HUES64 (cell line): ENCODE measurements around the gene DNAJC7.
A peak's percentile ranks its signal among the peaks of the same experiment; 100 is the strongest.

Experiments
- H3K27ac ChIP-seq: 2 replicates; pipeline ENCODE4 v1.7.0; 2013; ENCODE audit warnings: low read depth, low read length, inconsistent platforms
- H3K27me3 ChIP-seq: 2 replicates; pipeline ENCODE4 v1.6.1; 2013; ENCODE audit warnings: mild to moderate bottlenecking, low read length; ENCODE audit not compliant: insufficient read depth
- H3K36me3 ChIP-seq: 2 replicates; pipeline ENCODE4 v1.6.1; 2013; ENCODE audit warnings: mild to moderate bottlenecking, low read length; ENCODE audit not compliant: insufficient read depth
- H3K4me1 ChIP-seq: 2 replicates; pipeline ENCODE4 v1.6.1; 2013; ENCODE audit warnings: mild to moderate bottlenecking, low read length, moderate library complexity; ENCODE audit not compliant: insufficient read depth
- H3K4me3 ChIP-seq: 2 replicates; pipeline ENCODE4 v1.5.1; 2013; ENCODE audit warnings: mild to moderate bottlenecking, low read length, moderate library complexity
- H3K9ac ChIP-seq: 2 replicates; pipeline ENCODE4 v1.6.1; 2013; ENCODE audit warnings: mild to moderate bottlenecking, low read depth, low read length
- H3K9me3 ChIP-seq: 2 replicates; pipeline ENCODE4 v1.6.1; 2013; ENCODE audit warnings: low read depth, low read length; ENCODE audit not compliant: insufficient read depth
- WGBS: fragments of 150-250, 120-280 bp; methylation state at CpG from one replicate; pipeline ENCODE4 v1.1.7; 2013; ENCODE audit warnings: missing lambda C conversion rate; 5-methylcytosine and 5-hydroxymethylcytosine counted together

The DNAJC7 gene

DNA sequence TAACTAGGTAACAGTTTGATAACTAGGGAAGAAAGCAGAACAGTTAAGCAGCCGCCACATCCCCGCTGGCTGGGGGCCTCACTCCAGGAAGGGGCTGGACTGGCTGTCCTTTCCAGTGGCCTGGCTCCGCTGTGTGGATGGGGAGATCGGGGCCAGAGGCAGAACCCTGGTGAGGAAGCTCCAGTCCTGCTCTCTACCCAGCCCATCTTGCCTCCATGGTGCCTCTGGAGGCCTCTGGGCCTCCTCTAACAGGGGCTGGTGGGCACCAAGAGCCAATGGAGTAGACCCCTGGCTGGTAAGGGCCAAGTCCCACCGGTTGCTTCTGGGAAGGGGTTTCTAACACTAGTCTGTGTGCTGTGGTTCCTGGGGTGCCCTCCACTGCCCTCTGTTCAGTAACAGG lies 42.6 kb downstream of the DNAJC7 start:
- H3K27ac ChIP-seq, result no peak overlapping the region
- H3K27me3 ChIP-seq, result no peaks in the 10 kb centered on the region
- H3K36me3 ChIP-seq, result peaks cover 80% of the 10 kb centered on the region
- H3K4me3 ChIP-seq, result no peak overlapping the region
- no peaks in the 10 kb centered on the region for H3K4me1 ChIP-seq
- no peaks in the 10 kb centered on the region for H3K9me3 ChIP-seq
- H3K9ac ChIP-seq, result no peak overlapping the region
- WGBS, result 92% methylated on average over 5 of the region's 5 CpGs

DNA sequence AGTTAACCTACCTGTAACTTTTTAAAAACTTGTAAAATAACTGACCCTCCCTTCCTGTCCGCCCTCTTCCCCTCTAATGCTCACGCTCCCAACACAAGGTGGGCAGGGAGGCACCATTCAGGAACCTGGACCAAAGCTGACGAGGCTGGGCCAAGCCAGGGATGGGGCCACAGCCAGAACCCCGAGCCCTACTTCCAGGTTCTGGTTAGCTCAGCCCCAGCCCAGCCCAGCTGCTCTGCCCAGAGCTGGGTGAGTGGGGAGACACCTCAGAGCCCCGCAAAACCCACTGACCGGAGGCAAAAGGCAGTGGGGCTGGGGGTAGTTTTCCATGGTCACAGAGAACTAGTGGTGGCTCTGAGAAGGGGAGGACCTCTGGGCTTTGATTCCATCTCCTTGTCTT lies 43.2 kb downstream of the DNAJC7 start:
- WGBS, result 96% methylated on average over 6 of the region's 6 CpGs
- Histone ChIP-seq H3K9me3 (no peaks in the 10 kb centered on the region), H3K4me3 (no peak overlapping the region), H3K9ac (no peak overlapping the region), H3K27ac (no peak overlapping the region), H3K36me3 (peaks cover 81% of the 10 kb centered on the region), H3K27me3 (no peaks in the 10 kb centered on the region), H3K4me1 (no peaks in the 10 kb centered on the region)

DNA sequence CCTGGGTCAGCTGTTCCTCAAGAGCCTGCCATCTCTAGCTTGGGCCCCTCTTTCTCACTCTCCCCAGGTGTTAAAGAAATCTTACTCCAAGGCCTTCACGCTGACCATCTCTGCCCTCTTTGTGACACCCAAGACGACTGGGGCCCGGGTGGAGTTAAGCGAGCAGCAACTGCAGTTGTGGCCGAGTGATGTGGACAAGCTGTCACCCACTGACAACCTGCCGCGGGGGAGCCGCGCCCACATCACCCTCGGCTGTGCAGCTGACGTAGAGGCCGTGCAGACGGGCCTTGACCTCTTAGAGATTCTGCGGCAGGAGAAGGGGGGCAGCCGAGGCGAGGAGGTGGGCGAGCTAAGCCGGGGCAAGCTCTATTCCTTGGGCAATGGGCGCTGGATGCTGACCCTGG lies 43.8 kb downstream of the DNAJC7 start:
- 95% methylated on average over 19 of the region's 19 CpGs for WGBS
- no peak overlapping the region for H3K27ac ChIP-seq
- H3K4me3 ChIP-seq, result no peak overlapping the region
- H3K27me3 ChIP-seq, result no peaks in the 10 kb centered on the region
- no peaks in the 10 kb centered on the region for H3K4me1 ChIP-seq
- no peak overlapping the region for H3K9ac ChIP-seq
- peaks cover 82% of the 10 kb centered on the region for H3K36me3 ChIP-seq
- H3K9me3 ChIP-seq, result no peaks in the 10 kb centered on the region

- H3K27ac ChIP-seq, result no peak overlapping the region
- H3K9me3 ChIP-seq, result no peaks in the 10 kb centered on the region
- WGBS, result 95% methylated on average over 22 of the region's 22 CpGs
- peaks cover 81% of the 10 kb centered on the region for H3K36me3 ChIP-seq
- no peak overlapping the region for H3K4me3 ChIP-seq
- H3K27me3 ChIP-seq, result no peaks in the 10 kb centered on the region
- no peak overlapping the region for H3K9ac ChIP-seq
- H3K4me1 ChIP-seq, result no peaks in the 10 kb centered on the region
Observed at GRCh38 chr17:41972571-41973407, 44.5 kb downstream of the DNAJC7 start.

- Histone ChIP-seq H3K4me3 (no peak overlapping the region), H3K27ac (no peak overlapping the region), H3K4me1 (no peaks in the 10 kb centered on the region), H3K27me3 (no peaks in the 10 kb centered on the region), H3K36me3 (peaks cover 72% of the 10 kb centered on the region), H3K9ac (no peak overlapping the region), H3K9me3 (no peaks in the 10 kb centered on the region)
- 90% methylated on average over 18 of the region's 18 CpGs for WGBS
Observed at GRCh38 chr17:41971721-41972523, 45.3 kb downstream of the DNAJC7 start.

DNA sequence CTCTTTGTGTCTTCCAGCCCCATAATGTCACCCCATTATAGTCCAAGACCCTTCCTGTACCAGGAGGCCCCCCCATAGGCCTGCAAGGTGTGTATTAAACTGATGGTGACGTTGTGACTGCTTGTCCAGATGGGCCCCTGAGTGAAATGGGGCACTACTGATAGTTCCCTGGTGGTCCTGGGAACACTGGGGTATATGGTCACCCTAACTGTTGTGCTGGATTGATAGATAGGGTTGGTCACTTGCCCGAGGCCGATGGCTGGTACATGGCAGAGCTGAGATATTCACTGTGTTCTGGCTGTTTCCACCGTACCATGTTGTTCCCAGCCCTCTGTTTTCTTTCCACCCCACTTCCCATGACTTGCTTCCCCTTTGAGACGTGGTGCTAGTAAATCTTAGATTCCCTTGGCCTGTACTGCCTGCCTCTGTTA lies 46.3 kb downstream of the DNAJC7 start:
- Histone ChIP-seq H3K9me3 (no peaks in the 10 kb centered on the region), H3K36me3 (peaks cover 62% of the 10 kb centered on the region), H3K4me1 (no peaks in the 10 kb centered on the region), H3K27me3 (no peaks in the 10 kb centered on the region), H3K4me3 (no peak overlapping the region), H3K9ac (no peak overlapping the region), H3K27ac (no peak overlapping the region)
- 95% methylated on average over 5 of the region's 5 CpGs for WGBS

- peaks cover 40% of the 10 kb centered on the region for H3K36me3 ChIP-seq
Observed at GRCh38 chr17:41968676-41969075, 48.6 kb downstream of the DNAJC7 start.

DNA sequence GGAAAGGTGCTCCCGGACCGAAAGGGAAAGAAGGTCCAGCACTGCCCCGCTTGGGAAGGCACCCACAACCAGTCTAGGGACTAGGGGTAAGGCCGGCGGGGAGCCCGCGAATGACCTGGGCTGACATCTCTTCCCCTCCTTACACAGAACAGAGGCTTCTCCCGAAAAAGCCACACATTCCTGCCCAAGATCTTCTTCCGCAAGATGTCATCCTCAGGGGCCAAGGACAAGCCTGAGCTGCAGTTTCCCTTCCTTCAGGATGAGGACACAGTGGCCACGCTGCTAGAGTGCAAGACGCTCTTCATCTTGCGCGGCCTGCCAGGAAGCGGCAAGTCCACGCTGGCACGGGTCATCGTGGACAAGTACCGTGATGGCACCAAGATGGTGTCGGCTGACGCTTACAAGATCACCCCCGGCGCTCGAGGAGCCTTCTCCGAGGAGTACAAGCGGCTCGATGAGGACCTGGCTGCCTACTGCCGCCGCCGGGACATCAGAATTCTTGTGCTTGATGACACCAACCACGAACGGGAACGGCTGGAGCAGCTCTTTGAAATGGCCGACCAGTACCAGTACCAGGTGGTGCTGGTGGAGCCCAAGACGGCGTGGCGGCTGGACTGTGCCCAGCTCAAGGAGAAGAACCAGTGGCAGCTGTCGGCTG lies 49.2 kb downstream of the DNAJC7 start:
- Histone ChIP-seq H3K4me3 (peak overlapping the region; percentile 82), H3K9me3 (no peaks in the 10 kb centered on the region), H3K4me1 (peaks cover 6% of the 10 kb centered on the region; the same call in 1 of the 2 replicates), H3K27me3 (no peaks in the 10 kb centered on the region), H3K9ac (peak overlapping the region; percentile 90), H3K27ac (no peak overlapping the region), H3K36me3 (peaks cover 34% of the 10 kb centered on the region)
- 94% methylated on average over 37 of the region's 37 CpGs for WGBS

More at GRCh38 chr17:41968676-41969075, 48.6 kb downstream of the DNAJC7 start:
- Histone ChIP-seq H3K27ac (no peak overlapping the region), H3K27me3 (no peaks in the 10 kb centered on the region), H3K9ac (no peak overlapping the region), H3K9me3 (no peaks in the 10 kb centered on the region), H3K4me1 (peaks cover 6% of the 10 kb centered on the region; the same call in 1 of the 2 replicates), H3K4me3 (no peak overlapping the region)
- WGBS, result 98% methylated on average over 10 of the region's 10 CpGs

- H3K27ac ChIP-seq, result peak overlapping the region; percentile 63
- peak overlapping the region; percentile 82 for H3K4me3 ChIP-seq
- peak overlapping the region; percentile 90 for H3K9ac ChIP-seq
- H3K36me3 ChIP-seq, result peaks cover 26% of the 10 kb centered on the region
- H3K4me1 ChIP-seq, result peaks cover 6% of the 10 kb centered on the region; the same call in 1 of the 2 replicates
- H3K9me3 ChIP-seq, result no peaks in the 10 kb centered on the region
- WGBS, result 30% methylated on average over 37 of the region's 39 CpGs
- H3K27me3 ChIP-seq, result no peaks in the 10 kb centered on the region
Observed at GRCh38 chr17:41967141-41967920, 49.9 kb downstream of the DNAJC7 start.

- whole genome bisulfite sequencing, result under 1% methylated on average over 71 of the region's 71 CpGs
- Histone ChIP-seq H3K27me3 (no peaks in the 10 kb centered on the region), H3K9me3 (no peaks in the 10 kb centered on the region), H3K4me3 (peak within 1 kb of the TSS; percentile 82), H3K27ac (peak within 1 kb of the TSS; percentile 63), H3K36me3 (peaks cover 19% of the 10 kb centered on the region), H3K9ac (peak within 1 kb of the TSS; percentile 90), H3K4me1 (peaks cover 6% of the 10 kb centered on the region; the same call in 1 of the 2 replicates)
Observed at GRCh38 chr17:41966463-41967140, 50.6 kb downstream of the DNAJC7 start, which contains the start of gene CNP. Gene CNP, plus strand, starts transcription at chr17:41966795. Its CDS starts 90 bp downstream, at chr17:41966885.
